ENCODE data around the gene E2F2.
"Not testable (repeated sequence)": the region's sequence is repeated elsewhere in the genome, so short reads cannot be mapped to it uniquely, and the experiment has no call there.

E2F2 gene

GRCh38 chr1:23522244-23522982 lies 8.6 kb downstream of the E2F2 start:
- H3K27me3 ChIP-seq (ENCODE audit: control insufficient read depth in 1 of 2, insufficient read depth in 2 of 2, low read length in 2 of 2), result no peaks in the 10 kb centered on the region
- H3K27ac ChIP-seq (ENCODE audit: low read depth, low read length), result no peak overlapping the region
- H3K9ac ChIP-seq (ENCODE audit: low read depth in 1 of 2, low read length in 2 of 2), result no peak overlapping the region
- H3K9me3 ChIP-seq (ENCODE audit: control insufficient read depth in 1 of 2, low read length in 2 of 2), result no peaks in the 10 kb centered on the region
- peaks cover 36 to 38% of the 10 kb centered on the region in 2 donors for H3K4me1 ChIP-seq (ENCODE audit: control insufficient read depth in 1 of 2, insufficient read depth in 2 of 2, low read length in 2 of 2)
- no peak overlapping the region for H3K4me3 ChIP-seq (ENCODE audit: low read depth in 1 of 2, low read length in 2 of 2)
- peaks cover 5 to 23% of the 10 kb centered on the region in 2 donors for H3K36me3 ChIP-seq (ENCODE audit: control insufficient read depth in 1 of 2, insufficient read depth in 2 of 2, low read length in 2 of 2)

GRCh38 chr1:23521588-23521987 lies 9.4 kb downstream of the E2F2 start:
- H3K9me3 ChIP-seq (ENCODE audit: control insufficient read depth in 1 of 2, low read length in 2 of 2), result no peaks in the 10 kb centered on the region
- H3K27me3 ChIP-seq (ENCODE audit: control insufficient read depth in 1 of 2, insufficient read depth in 2 of 2, low read length in 2 of 2), result no peaks in the 10 kb centered on the region
- H3K27ac ChIP-seq (ENCODE audit: low read depth, low read length), result no peak overlapping the region
- H3K4me1 ChIP-seq (ENCODE audit: control insufficient read depth in 1 of 2, insufficient read depth in 2 of 2, low read length in 2 of 2), result peaks cover 28 to 30% of the 10 kb centered on the region in 2 donors
- peaks cover 5 to 32% of the 10 kb centered on the region in 2 donors for H3K36me3 ChIP-seq (ENCODE audit: control insufficient read depth in 1 of 2, insufficient read depth in 2 of 2, low read length in 2 of 2)
- H3K9ac ChIP-seq (ENCODE audit: low read depth in 1 of 2, low read length in 2 of 2), result no peak overlapping the region
- H3K4me3 ChIP-seq (ENCODE audit: low read depth in 1 of 2, low read length in 2 of 2), result no peak overlapping the region

- no peak overlapping the region for H3K4me3 ChIP-seq (ENCODE audit: low read depth in 1 of 2, low read length in 2 of 2)
- H3K9ac ChIP-seq (ENCODE audit: low read depth in 1 of 2, low read length in 2 of 2), result no peak overlapping the region
- no peaks in the 10 kb centered on the region for H3K4me1 ChIP-seq (ENCODE audit: control insufficient read depth in 1 of 2, insufficient read depth in 2 of 2, low read length in 2 of 2)
- H3K27me3 ChIP-seq (ENCODE audit: control insufficient read depth in 1 of 2, insufficient read depth in 2 of 2, low read length in 2 of 2), result no peaks in the 10 kb centered on the region
- H3K9me3 ChIP-seq (ENCODE audit: control insufficient read depth in 1 of 2, low read length in 2 of 2), result no peaks in the 10 kb centered on the region
- H3K27ac ChIP-seq (ENCODE audit: low read depth, low read length), result no peak overlapping the region
- peaks cover 10 to 58% of the 10 kb centered on the region in 2 donors for H3K36me3 ChIP-seq (ENCODE audit: control insufficient read depth in 1 of 2, insufficient read depth in 2 of 2, low read length in 2 of 2)
Observed at GRCh38 chr1:23517581-23517980, 13.5 kb downstream of the E2F2 start.

- H3K4me3 ChIP-seq (ENCODE audit: low read depth in 1 of 2, low read length in 2 of 2), result no peak overlapping the region
- H3K9ac ChIP-seq (ENCODE audit: low read depth in 1 of 2, low read length in 2 of 2), result no peak overlapping the region
- H3K9me3 ChIP-seq (ENCODE audit: control insufficient read depth in 1 of 2, low read length in 2 of 2), result no peaks in the 10 kb centered on the region
- no peak overlapping the region for H3K27ac ChIP-seq (ENCODE audit: low read depth, low read length)
- no peaks in the 10 kb centered on the region for H3K27me3 ChIP-seq (ENCODE audit: control insufficient read depth in 1 of 2, insufficient read depth in 2 of 2, low read length in 2 of 2)
- no peaks in the 10 kb centered on the region for H3K4me1 ChIP-seq (ENCODE audit: control insufficient read depth in 1 of 2, insufficient read depth in 2 of 2, low read length in 2 of 2)
- peaks cover 10 to 46% of the 10 kb centered on the region in 2 donors for H3K36me3 ChIP-seq (ENCODE audit: control insufficient read depth in 1 of 2, insufficient read depth in 2 of 2, low read length in 2 of 2)
Observed at GRCh38 chr1:23515905-23516304, 15.1 kb downstream of the E2F2 start.

GRCh38 chr1:23514111-23514679 lies 16.8 kb downstream of the E2F2 start:
- H3K9me3 ChIP-seq (ENCODE audit: control insufficient read depth in 1 of 2, low read length in 2 of 2), result no peaks in the 10 kb centered on the region
- peaks cover 16 to 55% of the 10 kb centered on the region in 2 donors for H3K36me3 ChIP-seq (ENCODE audit: control insufficient read depth in 1 of 2, insufficient read depth in 2 of 2, low read length in 2 of 2)
- no peaks in the 10 kb centered on the region for H3K4me1 ChIP-seq (ENCODE audit: control insufficient read depth in 1 of 2, insufficient read depth in 2 of 2, low read length in 2 of 2)
- H3K4me3 ChIP-seq (ENCODE audit: low read depth in 1 of 2, low read length in 2 of 2), result no peak overlapping the region
- H3K27ac ChIP-seq (ENCODE audit: low read depth, low read length), result no peak overlapping the region
- H3K27me3 ChIP-seq (ENCODE audit: control insufficient read depth in 1 of 2, insufficient read depth in 2 of 2, low read length in 2 of 2), result no peaks in the 10 kb centered on the region
- no peak overlapping the region for H3K9ac ChIP-seq (ENCODE audit: low read depth in 1 of 2, low read length in 2 of 2)

- Histone ChIP-seq H3K9ac (ENCODE audit: low read depth in 1 of 2, low read length in 2 of 2) (no peak overlapping the region), H3K36me3 (ENCODE audit: control insufficient read depth in 1 of 2, insufficient read depth in 2 of 2, low read length in 2 of 2) (peaks cover 16 to 28% of the 10 kb centered on the region in 2 donors), H3K4me3 (ENCODE audit: low read depth in 1 of 2, low read length in 2 of 2) (no peak overlapping the region), H3K9me3 (ENCODE audit: control insufficient read depth in 1 of 2, low read length in 2 of 2) (no peaks in the 10 kb centered on the region), H3K4me1 (ENCODE audit: control insufficient read depth in 1 of 2, insufficient read depth in 2 of 2, low read length in 2 of 2) (no peaks in the 10 kb centered on the region), H3K27ac (ENCODE audit: low read depth, low read length) (no peak overlapping the region), H3K27me3 (ENCODE audit: control insufficient read depth in 1 of 2, insufficient read depth in 2 of 2, low read length in 2 of 2) (no peaks in the 10 kb centered on the region)
Observed at GRCh38 chr1:23509896-23510295, 21.1 kb downstream of the E2F2 start.

- no peaks in the 10 kb centered on the region for H3K9me3 ChIP-seq (ENCODE audit: control insufficient read depth in 1 of 2, low read length in 2 of 2)
- peaks cover 14 to 16% of the 10 kb centered on the region in 2 donors for H3K36me3 ChIP-seq (ENCODE audit: control insufficient read depth in 1 of 2, insufficient read depth in 2 of 2, low read length in 2 of 2)
- no peak overlapping the region for H3K9ac ChIP-seq (ENCODE audit: low read depth in 1 of 2, low read length in 2 of 2)
- H3K27ac ChIP-seq (ENCODE audit: low read depth, low read length), result no peak overlapping the region
- no peaks in the 10 kb centered on the region for H3K4me1 ChIP-seq (ENCODE audit: control insufficient read depth in 1 of 2, insufficient read depth in 2 of 2, low read length in 2 of 2)
- H3K4me3 ChIP-seq (ENCODE audit: low read depth in 1 of 2, low read length in 2 of 2), result no peak overlapping the region
- no peaks in the 10 kb centered on the region for H3K27me3 ChIP-seq (ENCODE audit: control insufficient read depth in 1 of 2, insufficient read depth in 2 of 2, low read length in 2 of 2)
Observed at GRCh38 chr1:23506376-23507107, 24.5 kb downstream of the E2F2 start.

- Histone ChIP-seq H3K27ac (ENCODE audit: low read depth, low read length) (no peak overlapping the region), H3K9ac (ENCODE audit: low read depth in 1 of 2, low read length in 2 of 2) (no peak overlapping the region), H3K36me3 (ENCODE audit: control insufficient read depth in 1 of 2, insufficient read depth in 2 of 2, low read length in 2 of 2) (peaks cover 9 to 16% of the 10 kb centered on the region in 2 donors), H3K4me1 (ENCODE audit: control insufficient read depth in 1 of 2, insufficient read depth in 2 of 2, low read length in 2 of 2) (no peaks in the 10 kb centered on the region), H3K9me3 (ENCODE audit: control insufficient read depth in 1 of 2, low read length in 2 of 2) (no peaks in the 10 kb centered on the region), H3K27me3 (ENCODE audit: control insufficient read depth in 1 of 2, insufficient read depth in 2 of 2, low read length in 2 of 2) (no peaks in the 10 kb centered on the region), H3K4me3 (ENCODE audit: low read depth in 1 of 2, low read length in 2 of 2) (no peak overlapping the region)
Observed at GRCh38 chr1:23505851-23506250, 25.2 kb downstream of the E2F2 start.

GRCh38 chr1:23504156-23504555 lies 26.9 kb downstream of the E2F2 start:
- not testable (repeated sequence) for H3K27ac ChIP-seq (ENCODE audit: low read depth, low read length); H3K36me3 ChIP-seq (ENCODE audit: control insufficient read depth in 1 of 2, insufficient read depth in 2 of 2, low read length in 2 of 2)

GRCh38 chr1:23502951-23503350 lies 28.1 kb downstream of the E2F2 start:
- Histone ChIP-seq H3K27me3 (ENCODE audit: control insufficient read depth in 1 of 2, insufficient read depth in 2 of 2, low read length in 2 of 2) (no peaks in the 10 kb centered on the region), H3K27ac (ENCODE audit: low read depth, low read length) (no peak overlapping the region), H3K9ac (ENCODE audit: low read depth in 1 of 2, low read length in 2 of 2) (no peak overlapping the region), H3K4me3 (ENCODE audit: low read depth in 1 of 2, low read length in 2 of 2) (no peak overlapping the region), H3K36me3 (ENCODE audit: control insufficient read depth in 1 of 2, insufficient read depth in 2 of 2, low read length in 2 of 2) (peaks cover 0 to 2% of the 10 kb centered on the region in 2 donors), H3K9me3 (ENCODE audit: control insufficient read depth in 1 of 2, low read length in 2 of 2) (no peaks in the 10 kb centered on the region), H3K4me1 (ENCODE audit: control insufficient read depth in 1 of 2, insufficient read depth in 2 of 2, low read length in 2 of 2) (peaks cover 0 to 4% of the 10 kb centered on the region in 2 donors)

More at GRCh38 chr1:23504156-23504555, 26.9 kb downstream of the E2F2 start:
- H3K9me3 ChIP-seq (ENCODE audit: control insufficient read depth in 1 of 2, low read length in 2 of 2); H3K27me3 ChIP-seq (ENCODE audit: control insufficient read depth in 1 of 2, insufficient read depth in 2 of 2, low read length in 2 of 2); H3K9ac ChIP-seq (ENCODE audit: low read depth in 1 of 2, low read length in 2 of 2); H3K4me1 ChIP-seq (ENCODE audit: control insufficient read depth in 1 of 2, insufficient read depth in 2 of 2, low read length in 2 of 2); H3K4me3 ChIP-seq (ENCODE audit: low read depth in 1 of 2, low read length in 2 of 2): not testable (repeated sequence)

Data from duodenal mucosa (tissue), 2 donors.